Hepatocyte (in vitro differentiated cells): ENCODE data around the gene DGKZ.

Experiments used
- CTCF ChIP-seq: fragments of 200-600 bp; sonication (generic); IDR thresholded peaks from 2 replicates; pipeline ENCODE4 v1.5.1; 2016; ENCODE audit warnings: antibody characterized with exemption, mild to moderate bottlenecking; ENCODE audit not compliant: poor library complexity
- EZH2 ChIP-seq: fragments of 200-600 bp; sonication (generic); IDR thresholded peaks from 2 replicates; pipeline ENCODE4 v1.6.1; 2016; ENCODE audit warnings: antibody characterized with exemption, mild to moderate bottlenecking, borderline replicate concordance
- EZH2phosphoT487 ChIP-seq: fragments of 200-600 bp; sonication (generic); IDR thresholded peaks from one replicate; pipeline ENCODE4 v1.6.1; 2018; ENCODE audit warnings: antibody characterized with exemption, mild to moderate bottlenecking, low read depth, moderate library complexity; ENCODE audit not compliant: unreplicated experiment, severe bottlenecking

DNA sequence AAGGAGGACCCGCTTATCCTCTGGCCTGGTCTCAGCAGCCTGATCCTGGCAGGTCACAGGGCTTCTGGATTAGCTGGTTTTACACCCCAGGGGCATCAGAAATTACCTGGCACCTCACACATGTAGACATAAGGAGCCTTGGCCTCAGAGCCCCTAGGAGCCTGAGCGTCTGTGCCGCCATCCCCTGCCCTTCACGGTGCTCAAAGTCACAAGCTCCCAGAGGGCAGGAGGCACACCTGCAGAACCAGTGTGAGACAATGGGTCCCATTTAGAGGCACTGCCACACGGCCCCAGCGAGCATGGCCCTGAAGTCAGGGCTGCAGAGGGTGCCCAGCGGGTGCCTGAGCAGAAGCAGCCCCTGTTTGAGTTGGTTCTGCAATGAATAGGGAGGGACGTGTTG is 3.9 kb downstream of the DGKZ start:
- TF ChIP-seq CTCF (no peak), EZH2 (no peak), EZH2phosphoT487 (no peak)
